Hepatic stellate cell (primary cell): Measurements from ENCODE around the gene DLX1.
A peak's percentile ranks its signal among the peaks of the same experiment; 100 is the strongest.
"Not testable (repeated sequence)": the region's sequence is repeated elsewhere in the genome, so short reads cannot be mapped to it uniquely, and the experiment has no call there.

Experiments
- DNase-seq: peaks from one replicate; pipeline ENCODE4 v3.0.0; 2011; ENCODE audit warnings: low spot score

Gene DLX1

DNA sequence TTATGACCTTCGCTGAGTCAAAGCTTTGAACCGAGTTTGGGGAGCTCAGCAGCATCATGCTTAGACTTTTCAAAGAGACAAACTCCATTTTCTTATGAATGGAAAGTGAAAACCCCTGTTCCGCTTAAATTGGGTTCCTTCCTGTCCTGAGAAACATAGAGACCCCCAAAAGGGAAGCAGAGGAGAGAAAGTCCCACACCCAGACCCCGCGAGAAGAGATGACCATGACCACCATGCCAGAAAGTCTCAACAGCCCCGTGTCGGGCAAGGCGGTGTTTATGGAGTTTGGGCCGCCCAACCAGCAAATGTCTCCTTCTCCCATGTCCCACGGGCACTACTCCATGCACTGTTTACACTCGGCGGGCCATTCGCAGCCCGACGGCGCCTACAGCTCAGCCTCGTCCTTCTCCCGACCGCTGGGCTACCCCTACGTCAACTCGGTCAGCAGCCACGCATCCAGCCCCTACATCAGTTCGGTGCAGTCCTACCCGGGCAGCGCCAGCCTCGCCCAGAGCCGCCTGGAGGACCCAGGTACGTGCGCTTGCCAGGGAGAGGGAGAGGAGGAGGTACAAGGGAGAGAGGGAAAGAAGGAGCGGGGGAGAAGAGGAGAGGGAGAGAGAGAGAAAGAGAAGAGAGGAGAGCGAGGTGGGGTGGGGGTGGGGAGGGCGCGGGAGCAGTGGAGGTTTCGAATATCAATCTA, at the start of gene DLX1:
TSS of gene DLX1 (plus strand) at position 48 of the 700 bp plus-strand sequence. CDS start at position 219, 171 bp downstream.
- DNase-seq = no peak

DNA sequence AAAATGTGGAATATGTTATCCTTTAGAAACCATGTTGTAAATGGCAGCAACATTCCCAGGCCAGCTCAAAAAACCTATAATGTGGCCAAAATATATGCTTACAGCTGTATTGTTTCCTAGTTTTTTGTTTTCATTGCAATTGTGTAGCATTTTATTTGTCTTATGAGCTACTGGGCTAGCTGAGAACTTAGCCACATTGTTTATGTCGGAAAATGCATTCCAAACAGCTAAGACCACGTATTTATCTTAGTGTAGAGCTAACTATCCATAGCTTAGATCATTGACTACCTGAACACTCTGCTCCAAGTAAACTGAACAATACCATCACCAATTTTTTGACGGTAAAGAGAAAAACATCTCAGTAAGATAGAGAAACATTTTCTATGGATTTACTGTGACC, 47.2 kb upstream of the DLX1 start:
- DNase-seq = no peak

DNA sequence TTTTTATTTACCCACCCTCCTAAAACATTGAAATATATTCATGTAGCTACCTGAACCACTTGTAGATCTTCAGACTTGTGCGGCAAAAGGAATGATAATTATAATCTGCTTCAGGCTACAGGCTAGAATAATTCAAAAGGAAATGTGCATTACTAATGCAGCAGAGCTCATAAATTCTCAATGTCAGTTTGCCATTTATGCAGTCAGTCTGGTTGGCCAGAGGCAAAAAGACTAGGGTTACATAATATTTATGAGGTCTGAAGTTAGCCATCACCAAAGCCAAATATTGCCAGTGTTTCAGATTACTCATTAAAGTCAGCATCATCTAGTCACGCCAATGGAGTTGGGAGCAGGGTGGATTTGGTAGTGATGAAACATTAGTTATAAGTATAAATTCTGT, 46.7 kb upstream of the DLX1 start:
- DNase-seq = no peak

DNA sequence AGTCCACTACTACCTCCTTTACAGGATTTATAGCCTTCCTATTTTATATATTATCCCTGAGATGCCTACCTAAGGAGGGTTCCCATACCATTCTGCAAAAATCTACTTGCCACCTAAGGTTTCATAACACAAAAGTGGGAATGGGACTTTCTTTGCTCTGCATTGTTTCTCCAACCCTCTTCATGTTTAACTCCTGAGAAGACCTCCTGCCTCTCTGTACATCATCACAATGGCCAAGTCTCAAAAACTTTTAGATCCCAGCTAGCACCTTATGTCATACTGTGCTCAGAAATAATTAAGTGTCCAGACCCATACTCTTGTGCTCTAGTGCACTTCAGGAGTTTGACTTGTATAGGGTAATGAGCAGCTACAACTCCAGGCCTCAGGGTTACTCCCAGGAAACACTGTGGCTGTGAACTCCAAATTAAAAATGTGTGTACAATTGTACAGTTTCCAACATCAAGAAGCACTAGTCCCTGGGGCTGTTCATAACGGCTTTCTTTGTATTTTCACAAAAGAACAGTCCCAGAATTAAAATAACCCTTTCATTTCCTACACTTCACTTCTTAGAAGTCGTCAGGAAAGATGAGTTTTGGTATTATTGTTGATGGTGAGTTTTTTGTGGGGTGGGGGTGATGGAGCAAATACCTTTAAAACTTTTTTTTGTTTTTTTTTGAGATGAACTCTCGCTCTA, 46.1 kb upstream of the DLX1 start:
- no peak for DNase-seq

DNA sequence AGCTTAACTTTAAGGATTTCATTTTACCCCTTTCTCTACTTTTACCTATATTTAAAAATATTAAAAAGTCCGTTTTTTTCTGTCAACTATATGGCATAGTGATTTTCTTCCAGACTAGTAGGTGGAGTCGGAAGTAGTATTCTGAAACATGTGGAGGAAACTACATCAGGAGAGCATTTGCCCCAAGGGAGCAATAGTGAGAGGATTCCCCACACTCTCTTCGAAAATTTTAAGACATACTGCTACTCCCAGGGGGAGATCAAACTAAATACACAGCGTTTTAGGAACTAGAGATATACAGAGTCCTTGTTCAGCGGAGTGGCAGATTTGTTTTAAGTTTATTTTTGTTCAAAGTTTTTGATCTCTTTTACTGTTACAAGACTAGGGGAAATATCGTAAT, 45.0 kb upstream of the DLX1 start:
- no peak for DNase-seq

DNA sequence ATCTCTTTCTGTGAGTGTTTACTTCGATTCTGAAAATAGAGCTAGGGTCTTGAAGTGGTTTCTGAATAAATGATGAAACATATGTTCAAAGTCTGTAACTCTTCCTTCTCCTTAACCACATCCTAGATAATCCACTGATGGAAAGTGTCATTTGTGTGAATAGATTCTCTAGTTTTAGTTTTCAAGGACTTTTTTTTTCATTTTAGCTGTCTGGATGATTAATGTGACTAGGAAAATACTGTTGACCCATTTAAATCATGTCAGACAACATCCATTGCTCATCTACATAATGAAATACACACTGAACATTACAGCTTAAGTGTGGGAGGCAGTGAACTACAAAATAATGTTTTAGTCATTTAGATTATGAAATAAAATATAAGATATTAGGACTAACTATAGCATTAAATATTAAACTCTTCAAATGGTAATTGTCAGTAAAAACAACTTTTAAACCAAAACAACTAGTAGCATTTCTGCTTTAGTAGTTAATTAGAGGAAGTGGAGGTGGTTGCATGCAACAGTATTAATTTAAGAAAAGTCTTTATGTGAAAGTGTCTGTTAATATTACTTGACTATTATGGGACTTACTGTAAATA, 39.1 kb upstream of the DLX1 start:
- no peak for DNase-seq

DNA sequence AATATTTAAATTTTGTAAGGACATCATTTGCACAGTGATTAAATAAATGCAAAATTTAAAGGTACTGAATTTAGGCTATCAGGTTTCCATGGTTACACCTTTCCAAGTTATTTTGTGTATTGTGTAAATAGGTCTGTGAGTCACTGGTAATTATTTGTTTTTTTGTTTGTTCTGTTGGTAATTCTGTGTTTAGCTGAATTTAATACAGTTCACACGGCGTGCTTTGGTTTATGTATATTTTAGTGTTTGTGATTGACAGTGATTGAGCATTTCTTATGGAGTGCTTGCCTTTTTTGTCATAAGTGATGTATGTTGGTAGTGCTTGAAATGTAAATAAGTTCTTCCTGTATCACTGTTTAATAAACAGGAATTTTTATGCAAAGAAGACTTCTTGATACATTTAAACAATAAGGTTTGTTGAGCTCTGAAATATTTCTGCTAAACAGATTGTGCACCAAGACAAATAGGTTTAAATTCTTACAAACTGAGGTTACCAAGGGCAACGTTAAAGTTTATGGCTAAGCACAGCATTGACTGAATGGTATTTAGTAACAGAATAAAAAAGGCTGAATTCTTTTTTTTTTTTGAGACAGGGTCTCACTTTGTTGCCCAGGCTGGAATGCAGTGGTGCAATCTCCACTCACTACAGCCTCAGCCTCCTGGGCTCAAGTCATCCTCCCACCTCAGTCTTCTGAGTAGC, 38.3 kb upstream of the DLX1 start:
- no peak for DNase-seq

DNA sequence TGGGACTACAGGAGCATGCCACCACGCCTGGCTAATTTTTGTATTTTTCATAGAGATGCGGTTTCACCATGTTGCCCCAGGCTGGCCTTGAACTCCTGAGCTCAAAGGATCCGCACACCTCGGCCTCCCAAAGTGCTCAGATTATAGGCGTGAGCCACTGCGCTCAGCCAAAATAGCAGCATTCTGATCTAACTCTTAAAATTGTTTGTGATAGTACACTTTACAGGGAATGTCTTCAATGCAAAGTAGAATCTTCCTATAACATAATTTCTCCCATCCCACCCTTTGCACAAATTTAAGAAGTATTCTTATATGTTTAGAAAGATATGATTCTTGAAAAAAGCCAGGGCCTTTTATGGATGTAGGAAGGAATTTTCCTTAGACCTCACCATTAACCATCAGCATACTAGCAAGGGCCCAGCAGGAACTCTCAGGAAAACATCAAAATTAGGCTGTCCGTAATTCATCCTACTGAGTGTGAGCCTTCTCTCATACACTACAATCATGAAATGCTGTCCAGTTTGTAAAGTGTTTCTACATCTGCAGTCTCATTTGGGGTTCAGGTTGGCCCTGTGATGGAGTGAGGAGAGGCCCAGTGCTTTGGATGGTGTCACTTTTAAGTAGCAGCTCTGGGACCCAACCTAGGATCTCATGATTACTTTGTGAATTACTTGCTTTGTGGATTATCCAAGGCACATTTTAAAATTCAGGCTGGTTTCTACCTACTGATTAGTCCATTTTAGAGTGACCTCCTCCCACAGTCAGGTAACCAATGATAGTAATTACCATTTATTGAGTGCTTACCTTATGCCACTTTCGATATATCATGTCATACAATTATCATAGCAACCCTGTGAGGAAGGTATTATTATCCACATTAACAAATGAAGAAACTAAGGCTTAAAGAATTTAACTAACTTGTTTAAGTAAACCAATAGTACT, 37.5 kb upstream of the DLX1 start:
- no peak for DNase-seq

DNA sequence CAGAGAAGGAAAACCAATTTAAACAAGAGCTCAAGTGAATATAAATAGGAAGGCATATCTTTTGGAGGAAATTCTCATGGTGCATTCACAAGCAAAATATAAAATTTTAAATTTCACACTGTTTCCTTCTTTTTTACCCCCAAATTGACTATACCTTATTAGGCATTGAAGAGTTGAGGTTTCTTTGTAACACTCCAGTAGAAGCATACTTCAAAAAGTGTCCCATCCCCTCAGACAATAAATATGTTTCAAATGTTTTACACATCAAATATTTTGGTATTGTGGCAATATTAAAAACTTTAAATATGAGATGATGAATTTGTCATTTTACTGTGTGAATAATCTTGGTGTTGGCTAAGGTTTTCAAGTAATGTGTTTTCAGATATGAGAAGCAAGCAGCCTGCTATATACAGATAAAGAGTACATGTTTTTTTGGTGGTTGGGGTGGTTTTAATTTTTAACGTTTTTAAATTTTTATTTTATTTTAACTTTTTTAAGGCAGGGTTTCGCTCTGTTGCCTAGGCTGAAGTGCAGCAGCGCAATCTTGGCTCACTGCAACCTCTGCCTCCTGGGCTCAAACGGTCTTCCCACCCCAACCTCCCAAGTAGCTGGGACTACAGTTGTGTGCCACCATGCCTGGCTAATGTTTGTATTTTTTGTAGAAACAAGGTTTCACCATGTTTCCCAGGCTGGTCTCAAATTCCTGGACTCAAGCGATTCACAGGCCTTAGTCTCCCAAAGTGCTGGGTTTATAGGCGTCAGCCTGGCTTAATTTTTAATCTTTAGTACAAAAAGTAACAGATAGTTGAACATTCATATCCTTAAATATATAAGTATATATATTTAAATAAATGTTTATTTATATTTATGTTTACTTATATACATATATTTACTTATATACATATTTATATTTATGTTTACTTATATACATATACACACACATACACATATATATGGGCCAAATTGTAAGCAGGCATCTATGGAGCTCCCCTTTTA, 36.5 kb upstream of the DLX1 start:
- no peak for DNase-seq

DNA sequence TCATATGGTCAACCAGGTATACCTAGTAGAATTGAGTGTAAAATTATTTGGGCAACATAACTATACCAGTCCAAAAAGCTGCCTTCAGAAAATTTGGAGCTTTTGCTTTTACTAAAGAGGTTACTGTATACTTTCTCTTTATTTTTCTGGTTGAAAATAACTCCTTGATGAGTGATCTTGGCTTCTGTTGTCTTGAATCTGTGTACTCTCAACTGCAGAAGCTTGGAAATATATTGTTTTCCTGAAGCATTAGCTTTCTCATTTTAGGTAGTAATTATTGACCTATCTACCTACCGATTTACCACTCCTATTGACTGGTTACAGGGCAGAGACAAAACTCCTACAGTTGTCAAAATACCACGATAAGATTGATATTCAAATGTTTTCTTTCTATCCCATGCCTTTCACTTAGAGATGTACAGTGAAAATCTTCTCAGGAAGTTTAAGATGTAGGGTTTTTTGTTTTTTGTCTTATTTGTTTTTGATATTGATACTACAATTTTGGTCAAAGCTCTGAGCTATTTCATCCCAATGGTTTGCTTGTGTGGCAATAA, 35.7 kb upstream of the DLX1 start:
- DNase-seq = no peak

DNA sequence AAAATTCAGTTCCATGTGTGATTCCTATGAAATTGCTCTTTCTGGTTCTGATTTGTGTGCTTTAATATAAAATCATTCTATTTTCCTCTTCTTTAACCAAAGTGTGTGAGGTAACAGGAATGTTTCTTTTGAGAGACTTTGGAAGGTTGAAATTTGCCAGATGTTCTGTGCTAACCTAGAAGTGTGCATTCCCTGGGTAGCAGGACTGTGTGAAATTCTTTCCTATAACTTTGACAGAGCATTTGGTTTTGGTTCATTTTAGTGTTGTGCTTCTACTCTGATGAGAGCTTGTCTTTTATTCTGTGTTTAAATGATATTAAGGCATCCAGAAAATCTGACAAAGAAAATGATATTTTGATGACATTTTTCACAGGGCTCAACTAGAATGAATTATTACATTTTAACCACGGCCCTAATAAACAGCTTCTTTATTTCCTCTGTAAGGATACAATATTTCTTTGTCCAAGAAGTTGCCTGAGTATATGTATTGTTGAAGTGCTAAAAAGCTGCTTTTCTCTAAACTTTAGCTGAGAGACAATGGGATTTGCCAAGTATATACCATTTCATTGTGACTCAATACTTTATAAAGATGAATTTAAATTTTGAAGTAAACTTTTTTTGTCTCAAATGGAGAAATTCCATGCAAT, 34.7 kb upstream of the DLX1 start:
- no peak for DNase-seq

DNA sequence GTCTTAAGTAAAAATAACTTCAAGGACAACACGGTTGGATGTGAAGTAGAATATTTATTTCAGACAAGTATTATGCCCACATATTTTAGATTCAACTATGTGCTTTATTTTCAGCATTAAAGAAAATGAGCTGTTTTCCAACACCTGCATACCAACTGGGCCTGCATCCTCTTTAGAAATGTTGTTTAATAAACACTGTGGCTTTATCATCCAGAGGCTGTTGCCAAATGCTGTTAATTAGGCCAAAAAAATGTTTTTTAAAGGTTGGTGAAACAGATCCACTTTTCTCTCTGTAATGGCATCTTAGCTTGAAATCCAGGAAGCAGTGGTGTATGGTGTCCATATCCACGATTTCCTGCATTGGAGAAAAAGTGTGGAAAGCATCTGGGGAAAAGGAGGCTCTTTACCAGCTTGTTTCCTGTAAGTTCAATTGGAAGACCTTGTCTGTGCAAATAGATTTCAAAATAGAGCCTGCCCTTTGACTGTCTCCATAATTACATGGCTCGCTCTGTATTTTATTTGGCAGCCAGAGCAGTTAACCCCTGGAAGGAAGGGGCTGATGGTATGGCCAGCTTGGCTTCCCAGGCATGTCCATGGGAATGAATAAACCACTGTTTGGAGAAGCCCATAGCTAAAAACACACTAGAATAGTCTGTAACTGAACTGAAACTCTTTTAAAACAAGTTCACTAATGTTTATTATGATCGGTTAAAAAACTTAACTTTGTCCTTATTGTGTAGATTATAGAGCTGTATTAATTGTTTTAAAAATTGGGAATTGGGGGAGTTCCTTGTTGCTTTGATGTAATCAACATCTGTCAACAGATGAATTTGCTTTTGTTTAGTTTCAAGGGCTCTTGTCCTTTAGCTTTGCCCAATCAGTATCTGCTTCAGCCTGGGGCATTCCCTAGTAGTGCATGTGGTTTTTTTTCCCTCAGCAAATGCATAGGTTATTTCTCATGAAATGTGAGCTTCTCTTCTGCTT, 33.0 kb upstream of the DLX1 start:
- peak; percentile 17 for DNase-seq

DNA sequence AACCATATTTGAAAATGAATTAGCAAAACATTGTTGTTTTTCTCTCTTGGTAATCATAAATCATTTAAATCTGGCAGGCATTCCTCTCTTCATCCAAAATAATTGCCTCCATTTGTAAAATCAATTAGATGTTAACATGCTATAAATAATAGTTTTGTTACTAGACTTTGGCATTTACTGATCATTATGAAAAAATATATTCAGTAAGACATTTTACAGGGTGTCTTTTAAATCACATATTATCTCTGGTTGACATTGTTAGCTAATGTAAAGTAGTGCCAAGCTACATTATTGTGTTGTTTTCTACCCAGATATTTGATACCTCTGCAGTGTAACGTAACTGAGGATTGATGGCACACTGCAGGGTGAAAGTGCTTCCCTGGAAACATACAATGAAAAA, 31.8 kb upstream of the DLX1 start:
- DNase-seq = no peak

DNA sequence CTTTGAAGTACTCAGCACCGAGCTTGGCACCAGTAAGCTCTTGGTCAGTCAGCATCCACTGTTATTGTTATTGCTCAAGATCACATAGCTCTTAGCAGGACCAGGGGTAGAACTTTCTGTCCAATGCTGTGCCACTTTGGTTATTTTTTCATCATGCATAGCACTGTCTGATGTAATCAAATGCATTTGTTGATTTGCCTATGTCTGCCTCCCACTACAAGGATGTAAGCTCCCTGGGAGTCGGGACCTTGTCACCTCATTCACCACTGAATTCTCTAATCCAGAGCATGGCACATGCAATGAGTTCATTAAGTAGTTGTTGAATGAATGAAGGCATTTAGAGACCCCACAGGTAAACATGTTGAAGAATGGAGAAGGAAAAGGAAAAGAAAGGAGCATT, 29.0 kb upstream of the DLX1 start:
- no peak for DNase-seq

DNA sequence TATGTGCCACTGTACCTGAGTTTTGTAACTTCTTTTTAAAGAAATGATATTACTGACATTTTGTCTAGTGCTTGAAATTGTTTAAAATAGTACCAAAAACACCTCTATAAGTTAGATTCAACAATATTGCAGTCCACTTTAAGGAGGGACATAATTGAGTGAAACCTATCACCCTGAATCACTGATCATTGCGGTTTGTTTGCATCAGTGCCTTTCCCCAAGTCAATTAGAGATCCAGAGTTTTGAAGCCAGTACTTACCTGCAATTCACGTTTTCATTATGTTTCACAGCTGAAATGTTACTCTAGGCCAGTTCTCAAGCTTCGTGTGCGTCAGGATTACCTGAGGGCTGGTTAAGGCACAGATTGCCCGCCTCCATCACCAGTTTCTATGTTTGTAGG, 26.6 kb upstream of the DLX1 start:
- no peak for DNase-seq

DNA sequence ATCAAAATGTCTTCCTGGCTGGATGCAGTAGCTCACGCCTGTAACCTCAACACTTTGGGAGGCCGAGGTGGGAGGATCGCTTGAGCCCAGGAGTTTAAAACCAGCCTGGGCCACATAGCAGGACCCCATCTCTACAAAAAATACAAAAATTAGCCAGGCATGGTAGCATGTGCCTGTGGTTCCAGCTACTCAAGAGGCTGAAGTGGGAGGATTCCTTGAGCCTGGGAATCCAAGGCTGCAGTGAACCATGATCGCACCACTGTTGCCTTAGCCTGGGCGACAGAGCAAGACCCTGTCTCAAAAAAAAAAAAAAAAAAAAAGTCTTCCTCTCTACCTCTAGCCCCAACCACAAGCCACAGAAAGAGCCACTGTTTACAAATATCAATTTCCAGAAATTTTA, 25.2 kb upstream of the DLX1 start:
- DNase-seq = not testable (repeated sequence)

DNA sequence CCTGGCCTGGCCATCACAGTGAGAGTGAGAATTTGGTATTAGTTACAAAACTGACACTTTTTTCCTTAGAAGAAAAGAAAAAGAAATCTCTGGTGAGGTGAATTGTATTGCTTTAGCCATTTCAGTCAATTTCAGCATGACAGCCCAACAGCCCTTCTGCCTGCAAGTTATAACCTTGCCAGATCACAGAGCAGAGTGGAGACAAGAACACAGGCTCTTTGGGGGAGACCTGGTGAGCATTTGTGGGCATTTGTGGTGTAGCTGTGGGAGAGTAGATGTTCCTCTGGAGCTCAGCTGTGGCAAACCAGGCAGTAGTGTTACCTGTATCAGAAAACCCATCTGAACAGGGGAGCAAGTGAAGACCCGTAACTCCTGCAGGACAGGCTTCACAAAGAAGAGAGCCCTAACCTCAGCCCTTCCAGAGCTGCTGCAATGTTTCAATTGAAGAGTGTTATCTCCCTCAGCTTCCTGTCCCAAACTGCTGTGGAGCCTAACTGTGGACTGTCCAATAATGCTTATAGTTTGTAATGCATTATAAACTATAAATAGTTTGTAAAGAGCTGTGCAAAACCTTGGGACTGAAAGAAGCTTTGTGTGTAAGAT, 22.8 kb upstream of the DLX1 start:
- no peak for DNase-seq

DNA sequence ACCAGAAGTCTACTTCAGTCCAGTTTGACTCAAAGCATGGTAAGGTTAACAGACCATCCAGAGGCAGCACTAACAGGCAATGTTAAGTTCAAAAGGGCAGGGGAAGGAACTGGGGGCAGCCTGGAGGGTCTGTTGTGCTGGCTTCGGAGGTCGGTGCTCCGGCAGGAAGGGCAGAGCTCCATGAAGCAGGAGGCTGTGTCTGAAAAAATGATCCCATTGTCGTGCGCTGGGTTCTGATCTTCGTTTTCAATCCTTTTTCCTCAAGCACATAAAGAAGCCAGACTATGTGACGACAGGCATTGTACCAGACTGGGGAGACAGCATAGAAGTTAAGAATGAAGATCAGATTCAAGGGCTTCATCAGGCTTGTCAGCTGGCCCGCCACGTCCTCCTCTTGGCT, 21.9 kb upstream of the DLX1 start:
- DNase-seq = no peak
